ENCODE results near the gene HLA-F. TPM values are rescaled to one million over a fixed set of nuclear protein-coding genes. Genes with fewer than 3 reads are reported as not detected.

HLA-F gene
- total RNA-seq, 1 donor from 2014 or later: 14.7 TPM

GRCh38 chr6:29724937-29725869, 2.0 kb downstream of the HLA-F start:
- DNase-seq: no peak

- no peak for DNase-seq
These were observed 2.8 kb downstream of the HLA-F start for GRCh38 chr6:29726001-29726400.

- no peak for DNase-seq
These were observed 3.4 kb downstream of the HLA-F start for GRCh38 chr6:29726571-29727194.

- DNase-seq: no peak
These were observed 4.4 kb downstream of the HLA-F start for GRCh38 chr6:29727637-29728036.

- DNase-seq: no peak
These were observed 5.1 kb downstream of the HLA-F start for GRCh38 chr6:29728173-29728874.

- DNase-seq: no peak
These were observed 5.6 kb downstream of the HLA-F start for GRCh38 chr6:29728875-29729270.

GRCh38 chr6:29729774-29730328, 6.6 kb downstream of the HLA-F start:
- no peak for DNase-seq

GRCh38 chr6:29730575-29731126, 7.4 kb downstream of the HLA-F start:
- DNase-seq: no peak

GRCh38 chr6:29731281-29731680, 8.0 kb downstream of the HLA-F start:
- DNase-seq: no peak

- DNase-seq: no peak
These were observed 9.8 kb downstream of the HLA-F start for GRCh38 chr6:29733057-29733456.

- no peak for DNase-seq
These were observed 11.1 kb downstream of the HLA-F start for GRCh38 chr6:29734046-29735018.

GRCh38 chr6:29736563-29736962, 13.3 kb downstream of the HLA-F start:
- DNase-seq: no peak

- DNase-seq: no peak
These were observed 14.7 kb downstream of the HLA-F start for GRCh38 chr6:29737707-29738630.

GRCh38 chr6:29739136-29739881, 16.1 kb downstream of the HLA-F start:
- no peak for DNase-seq

GRCh38 chr6:29739882-29740261, 16.6 kb downstream of the HLA-F start:
- no peak for DNase-seq

- DNase-seq: no peak
These were observed 18.4 kb downstream of the HLA-F start for GRCh38 chr6:29741592-29741991.

GRCh38 chr6:29742127-29742526, 18.9 kb downstream of the HLA-F start:
- no peak for DNase-seq

GRCh38 chr6:29743025-29743424, 19.8 kb downstream of the HLA-F start:
- DNase-seq: no peak

- DNase-seq: no peak
These were observed 20.3 kb downstream of the HLA-F start for GRCh38 chr6:29743568-29743967.
